ENCODE data around the gene EPHA6. TPM values are rescaled to one million over a fixed set of nuclear protein-coding genes. Genes with fewer than 3 reads are reported as not detected.

EPHA6 gene
- total RNA-seq, 1 donor from 2014 or later, result not detected

- no peak for DNase-seq (ENCODE audit: low spot score)
- no peaks in the 10 kb centered on the region for H3K27me3 Mint-ChIP-seq (ENCODE audit: insufficient read depth)
- H3K4me1 Mint-ChIP-seq (ENCODE audit: low read depth), result no peaks in the 10 kb centered on the region
- H3K9me3 Mint-ChIP-seq, result no peaks in the 10 kb centered on the region
- H3K4me3 Mint-ChIP-seq, result no peak overlapping the region
- H3K36me3 Mint-ChIP-seq (ENCODE audit: low read depth), result no peaks in the 10 kb centered on the region
- H3K27ac Mint-ChIP-seq, result no peak overlapping the region
- intact Hi-C loops (cut with micrococcal nuclease), result no loop called here
These were observed 260.2 kb downstream of the EPHA6 start for GRCh38 chr3:97074546-97074945.

- Mint-ChIP-seq H3K27ac (no peak overlapping the region), H3K4me1 (ENCODE audit: low read depth) (no peaks in the 10 kb centered on the region), H3K27me3 (ENCODE audit: insufficient read depth) (no peaks in the 10 kb centered on the region)
These were observed 262.3 kb downstream of the EPHA6 start for GRCh38 chr3:97076673-97077072.

GRCh38 chr3:97089621-97090020, 275.2 kb downstream of the EPHA6 start:
- no peak overlapping the region for H3K27ac Mint-ChIP-seq
- no peaks in the 10 kb centered on the region for H3K4me1 Mint-ChIP-seq (ENCODE audit: low read depth)
- H3K4me3 Mint-ChIP-seq, result no peak overlapping the region
- intact Hi-C loops (cut with micrococcal nuclease), result no loop called here
- H3K27me3 Mint-ChIP-seq (ENCODE audit: insufficient read depth), result no peaks in the 10 kb centered on the region
- no peak for DNase-seq (ENCODE audit: low spot score)
- H3K9me3 Mint-ChIP-seq, result peaks cover 4% of the 10 kb centered on the region
- H3K36me3 Mint-ChIP-seq (ENCODE audit: low read depth), result no peaks in the 10 kb centered on the region

More at GRCh38 chr3:97076673-97077072, 262.3 kb downstream of the EPHA6 start:
- Mint-ChIP-seq H3K36me3 (ENCODE audit: low read depth) (no peaks in the 10 kb centered on the region), H3K4me3 (no peak overlapping the region), H3K9me3 (no peaks in the 10 kb centered on the region)
- DNase-seq (ENCODE audit: low spot score), result no peak
- intact Hi-C loops (cut with micrococcal nuclease), result no loop called here

- Mint-ChIP-seq H3K4me1 (ENCODE audit: low read depth) (no peaks in the 10 kb centered on the region), H3K4me3 (no peak overlapping the region), H3K27me3 (ENCODE audit: insufficient read depth) (no peaks in the 10 kb centered on the region), H3K9me3 (peaks cover 7% of the 10 kb centered on the region), H3K36me3 (ENCODE audit: low read depth) (no peaks in the 10 kb centered on the region), H3K27ac (no peak overlapping the region)
- intact Hi-C loops (cut with micrococcal nuclease), result no loop called here
- DNase-seq (ENCODE audit: low spot score), result no peak
These were observed 288.2 kb downstream of the EPHA6 start for GRCh38 chr3:97102641-97103040.

- H3K36me3 Mint-ChIP-seq (ENCODE audit: low read depth), result no peaks in the 10 kb centered on the region
- no peaks in the 10 kb centered on the region for H3K27me3 Mint-ChIP-seq (ENCODE audit: insufficient read depth)
- H3K27ac Mint-ChIP-seq, result no peak overlapping the region
- intact Hi-C loops (cut with micrococcal nuclease), result no loop called here
- H3K4me3 Mint-ChIP-seq, result no peak overlapping the region
- H3K4me1 Mint-ChIP-seq (ENCODE audit: low read depth), result no peaks in the 10 kb centered on the region
- no peak for DNase-seq (ENCODE audit: low spot score)
- H3K9me3 Mint-ChIP-seq, result peaks cover 7% of the 10 kb centered on the region
These were observed 291.7 kb downstream of the EPHA6 start for GRCh38 chr3:97105989-97106651.

- no peak for DNase-seq (ENCODE audit: low spot score)
- H3K4me1 Mint-ChIP-seq (ENCODE audit: low read depth), result no peaks in the 10 kb centered on the region
- intact Hi-C loops (cut with micrococcal nuclease), result no loop called here
- no peaks in the 10 kb centered on the region for H3K36me3 Mint-ChIP-seq (ENCODE audit: low read depth)
- H3K27ac Mint-ChIP-seq, result no peak overlapping the region
- H3K27me3 Mint-ChIP-seq (ENCODE audit: insufficient read depth), result no peaks in the 10 kb centered on the region
- H3K9me3 Mint-ChIP-seq, result peaks cover 7% of the 10 kb centered on the region
- H3K4me3 Mint-ChIP-seq, result no peak overlapping the region
These were observed 292.2 kb downstream of the EPHA6 start for GRCh38 chr3:97106652-97106989.

- H3K27ac Mint-ChIP-seq, result no peak overlapping the region
- intact Hi-C loops (cut with micrococcal nuclease), result no loop called here
- no peak overlapping the region for H3K4me3 Mint-ChIP-seq
- H3K9me3 Mint-ChIP-seq, result peaks cover 7% of the 10 kb centered on the region
- no peak for DNase-seq (ENCODE audit: low spot score)
- H3K36me3 Mint-ChIP-seq (ENCODE audit: low read depth), result no peaks in the 10 kb centered on the region
- H3K4me1 Mint-ChIP-seq (ENCODE audit: low read depth), result no peaks in the 10 kb centered on the region
- no peaks in the 10 kb centered on the region for H3K27me3 Mint-ChIP-seq (ENCODE audit: insufficient read depth)
These were observed 293.7 kb downstream of the EPHA6 start for GRCh38 chr3:97108136-97108535.

- intact Hi-C loops (cut with micrococcal nuclease), result no loop called here
- Mint-ChIP-seq H3K9me3 (no peaks in the 10 kb centered on the region), H3K36me3 (ENCODE audit: low read depth) (no peaks in the 10 kb centered on the region), H3K4me1 (ENCODE audit: low read depth) (no peaks in the 10 kb centered on the region), H3K4me3 (no peak overlapping the region), H3K27me3 (ENCODE audit: insufficient read depth) (no peaks in the 10 kb centered on the region), H3K27ac (no peak overlapping the region)
- no peak for DNase-seq (ENCODE audit: low spot score)
These were observed 296.9 kb downstream of the EPHA6 start for GRCh38 chr3:97111244-97111643.

- Mint-ChIP-seq H3K4me3 (no peak overlapping the region), H3K27me3 (ENCODE audit: insufficient read depth) (no peaks in the 10 kb centered on the region), H3K27ac (no peak overlapping the region), H3K9me3 (no peaks in the 10 kb centered on the region), H3K36me3 (ENCODE audit: low read depth) (no peaks in the 10 kb centered on the region), H3K4me1 (ENCODE audit: low read depth) (no peaks in the 10 kb centered on the region)
- DNase-seq (ENCODE audit: low spot score), result no peak
- intact Hi-C loops (cut with micrococcal nuclease), result no loop called here
These were observed 307.0 kb downstream of the EPHA6 start for GRCh38 chr3:97121386-97121785.

- no peaks in the 10 kb centered on the region for H3K36me3 Mint-ChIP-seq (ENCODE audit: low read depth)
- no peaks in the 10 kb centered on the region for H3K9me3 Mint-ChIP-seq
- no peaks in the 10 kb centered on the region for H3K27me3 Mint-ChIP-seq (ENCODE audit: insufficient read depth)
- H3K27ac Mint-ChIP-seq, result no peak overlapping the region
- H3K4me3 Mint-ChIP-seq, result no peak overlapping the region
- no peak for DNase-seq (ENCODE audit: low spot score)
- intact Hi-C loops (cut with micrococcal nuclease), result no loop called here
- H3K4me1 Mint-ChIP-seq (ENCODE audit: low read depth), result no peaks in the 10 kb centered on the region
These were observed 311.6 kb downstream of the EPHA6 start for GRCh38 chr3:97125902-97126499.

- H3K9me3 Mint-ChIP-seq, result no peaks in the 10 kb centered on the region
- H3K27me3 Mint-ChIP-seq (ENCODE audit: insufficient read depth), result no peaks in the 10 kb centered on the region
- H3K36me3 Mint-ChIP-seq (ENCODE audit: low read depth), result no peaks in the 10 kb centered on the region
- H3K4me3 Mint-ChIP-seq, result no peak overlapping the region
- intact Hi-C loops (cut with micrococcal nuclease), result no loop called here
- no peak for DNase-seq (ENCODE audit: low spot score)
- no peaks in the 10 kb centered on the region for H3K4me1 Mint-ChIP-seq (ENCODE audit: low read depth)
- H3K27ac Mint-ChIP-seq, result no peak overlapping the region
These were observed 317.1 kb downstream of the EPHA6 start for GRCh38 chr3:97131476-97131875.

- intact Hi-C loops (cut with micrococcal nuclease), result no loop called here
- H3K27ac Mint-ChIP-seq, result no peak overlapping the region
- H3K4me1 Mint-ChIP-seq (ENCODE audit: low read depth), result no peaks in the 10 kb centered on the region
- H3K4me3 Mint-ChIP-seq, result no peak overlapping the region
- no peaks in the 10 kb centered on the region for H3K27me3 Mint-ChIP-seq (ENCODE audit: insufficient read depth)
- H3K9me3 Mint-ChIP-seq, result peaks cover 22% of the 10 kb centered on the region
- no peak for DNase-seq (ENCODE audit: low spot score)
- H3K36me3 Mint-ChIP-seq (ENCODE audit: low read depth), result no peaks in the 10 kb centered on the region
These were observed 324.6 kb downstream of the EPHA6 start for GRCh38 chr3:97138914-97139541.

- Mint-ChIP-seq H3K9me3 (no peaks in the 10 kb centered on the region), H3K36me3 (ENCODE audit: low read depth) (no peaks in the 10 kb centered on the region), H3K4me1 (ENCODE audit: low read depth) (no peaks in the 10 kb centered on the region), H3K27ac (no peak overlapping the region), H3K27me3 (ENCODE audit: insufficient read depth) (no peaks in the 10 kb centered on the region), H3K4me3 (no peak overlapping the region)
- DNase-seq (ENCODE audit: low spot score), result no peak
- intact Hi-C loops (cut with micrococcal nuclease), result no loop called here
These were observed 334.5 kb downstream of the EPHA6 start for GRCh38 chr3:97148931-97149330.

All from activated T-helper 1 cell treated with anti-CD3 and anti-CD28 coated beads, Interleukin-12 subunit alpha, Interleukin-12 subunit beta, Interleukin-2, Interleukin-4 antibody, amounts not matched to agents 30 ng/mL and 10 ng/mL and 1 ng/mL, durations not matched to agents 14 hours and 24 hours and 36 hours (primary cell).